ENCODE results near the gene TERB1.
A peak's percentile ranks its signal among the peaks of the same experiment; 100 is the strongest.

The TERB1 gene

GRCh38 chr16:66754211-66754610, 47.2 kb downstream of the TERB1 start:
- TF ChIP-seq CTCF (IDR thresholded peaks at IDR 0.05; ENCODE audit: low read depth, low read length) = no peak
- DNase-seq (ENCODE audit: extremely low read depth, low read depth) = no peak

- TF ChIP-seq CTCF (IDR thresholded peaks at IDR 0.05; ENCODE audit: low read depth, low read length) = no peak
- no peak for DNase-seq (ENCODE audit: extremely low read depth, low read depth)
Measured at GRCh38 chr16:66752958-66753357, 48.4 kb downstream of the TERB1 start.

DNA sequence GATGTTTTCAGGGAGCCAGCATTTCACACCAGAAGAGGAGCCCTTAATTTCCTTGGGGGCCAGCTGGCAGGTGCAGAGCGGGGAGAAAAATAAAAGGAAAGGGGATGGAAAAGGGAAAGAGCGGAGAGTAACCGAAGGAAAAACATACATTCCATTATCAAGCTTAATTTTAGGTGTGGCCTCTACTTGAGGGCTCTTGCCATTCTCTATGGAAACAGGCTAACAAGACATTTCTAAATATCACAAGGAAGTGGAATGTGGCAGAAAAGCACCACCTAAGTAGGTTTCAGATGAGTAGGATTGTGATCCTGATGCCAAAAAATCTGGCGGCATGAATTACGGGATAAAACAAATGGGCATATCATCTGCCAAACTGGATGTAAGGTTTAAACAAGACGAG, 49.0 kb downstream of the TERB1 start:
- DNase-seq (ENCODE audit: extremely low read depth, low read depth) = no peak
- no peak for TF ChIP-seq CTCF (IDR thresholded peaks at IDR 0.05; ENCODE audit: low read depth, low read length)

- DNase-seq (ENCODE audit: extremely low read depth, low read depth) = no peak
- TF ChIP-seq CTCF (IDR thresholded peaks at IDR 0.05; ENCODE audit: low read depth, low read length) = no peak
Measured at GRCh38 chr16:66751992-66752322, 49.4 kb downstream of the TERB1 start.

DNA sequence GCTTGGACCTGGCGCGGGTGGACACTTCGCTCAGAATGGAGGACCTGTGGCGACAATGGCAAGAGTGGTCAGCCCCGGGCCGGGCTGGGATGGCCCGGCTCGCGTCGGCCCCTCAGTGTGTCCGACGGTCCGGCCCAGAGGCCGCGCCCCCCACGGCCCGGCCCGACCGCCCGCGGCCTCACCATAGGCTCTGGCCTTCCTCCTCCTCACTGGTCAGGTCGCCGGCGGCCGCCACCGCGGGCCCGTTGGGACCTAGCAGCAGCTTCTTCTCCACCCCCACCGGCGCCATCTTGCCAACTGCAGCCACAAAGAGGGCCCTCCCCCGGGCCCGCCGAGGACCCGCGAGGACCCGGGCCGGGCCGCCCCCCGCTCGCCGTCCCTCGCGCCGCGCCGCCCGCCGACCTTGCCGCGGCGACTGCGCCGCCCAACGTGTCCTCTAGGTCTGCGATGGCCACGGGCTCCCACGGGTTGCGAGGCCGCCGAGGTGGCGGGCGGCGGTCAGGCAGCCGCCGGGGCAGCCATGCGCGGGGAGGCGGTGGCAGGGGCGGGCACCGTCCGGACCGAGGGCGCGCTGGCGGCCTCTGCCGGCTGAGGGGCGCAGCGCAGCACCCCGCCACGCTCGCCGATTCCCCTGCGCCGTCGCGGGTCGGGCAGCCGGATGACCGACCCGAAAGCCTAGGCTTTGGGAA, 49.9 kb downstream of the TERB1 start, which contains the start of gene DYNC1LI2:
DYNC1LI2 (minus strand) TSS at position 307 of the 689 bp plus-strand sequence; CDS start at position 289, 18 bp downstream.
- TF ChIP-seq CTCF (IDR thresholded peaks at IDR 0.05; ENCODE audit: low read depth, low read length) = peak; percentile 42
- DNase-seq (ENCODE audit: extremely low read depth, low read depth) = peak; percentile 36

DNA sequence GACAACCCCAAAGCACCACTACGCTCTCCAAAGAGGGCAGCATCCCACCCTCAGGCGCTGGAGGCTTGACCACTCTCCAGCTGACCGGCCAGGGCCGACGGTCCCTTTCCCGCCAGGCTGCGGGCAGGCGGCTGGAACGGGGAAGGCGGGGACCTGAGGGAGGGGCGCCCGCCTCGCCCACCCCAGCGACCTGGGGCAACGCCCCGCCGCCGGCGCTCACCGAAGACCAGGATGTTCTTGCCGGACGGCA, 50.4 kb downstream of the TERB1 start:
- DNase-seq (ENCODE audit: extremely low read depth, low read depth) = no peak
- no peak for TF ChIP-seq CTCF (IDR thresholded peaks at IDR 0.05; ENCODE audit: low read depth, low read length)

- no peak for DNase-seq (ENCODE audit: extremely low read depth, low read depth)
- no peak for TF ChIP-seq CTCF (IDR thresholded peaks at IDR 0.05; ENCODE audit: low read depth, low read length)
Measured at GRCh38 chr16:66750279-66751052, 50.9 kb downstream of the TERB1 start.

Measured in AG09319 (cell line).